Skeletal muscle tissue (tissue), 4 donors: ENCODE results near the gene NKG7. TPM values are rescaled to one million over a fixed set of nuclear protein-coding genes. Genes with fewer than 3 reads are reported as not detected.

ENCODE experiments used
- H3K27ac ChIP-seq: one replicate; pipeline ENCODE4 v1.7.0; 2013; ENCODE audit warnings: mild to moderate bottlenecking, low read depth, low read length, inconsistent platforms
- H3K27me3 ChIP-seq, 3 donors: one replicate each; pipeline ENCODE4 v1.7.0; 2013; ENCODE audit warnings: low read length in 3 of 3; ENCODE audit not compliant: control insufficient read depth in 3 of 3, insufficient read depth in 3 of 3
- H3K36me3 ChIP-seq, 3 donors: one replicate each; pipeline ENCODE4 v1.7.0; 2013; ENCODE audit warnings: low read length in 3 of 3; ENCODE audit not compliant: control insufficient read depth in 3 of 3, insufficient read depth in 3 of 3
- H3K4me1 ChIP-seq, 3 donors: one replicate each; pipeline ENCODE4 v1.7.0; 2013; ENCODE audit warnings: low read length in 3 of 3, mild to moderate bottlenecking in 3 of 3; ENCODE audit not compliant: control insufficient read depth in 3 of 3, insufficient read depth in 3 of 3
- H3K4me3 ChIP-seq, 3 donors: one replicate each; pipeline ENCODE4 v1.7.0; 2013; ENCODE audit warnings: low read length in 3 of 3
- H3K9ac ChIP-seq, 3 donors: one replicate each; pipeline ENCODE4 v1.7.0; 2013; ENCODE audit warnings: low read length in 3 of 3, mild to moderate bottlenecking in 3 of 3, moderate library complexity in 2 of 3, low read depth in 1 of 3
- H3K9me3 ChIP-seq, 3 donors: one replicate each; pipeline ENCODE4 v1.7.0; 2013; ENCODE audit warnings: low read length in 3 of 3; ENCODE audit not compliant: control insufficient read depth in 3 of 3
- total RNA-seq: library from RNA; depleted of rRNA; stranded (reverse); fragments of >200 nt; gene quantifications from one replicate; pipeline ENCODE4 v1.2.3, GENCODE V29; 2014
- donor health status: Osteomylitis.

Gene NKG7
- total RNA-seq, 1 donor from 2014 or later, result not detected

- H3K9ac ChIP-seq, result peak overlapping the region; percentile 88 to 99 (median 98)
- H3K27ac ChIP-seq, result peak overlapping the region; percentile 93
- H3K36me3 ChIP-seq, result no peaks in the 10 kb centered on the region
- H3K4me1 ChIP-seq, result peaks cover 31 to 44% (median 32%) of the 10 kb centered on the region in 3 donors
- H3K9me3 ChIP-seq, result no peaks in the 10 kb centered on the region
- H3K27me3 ChIP-seq, result no peaks in the 10 kb centered on the region
- H3K4me3 ChIP-seq, result peak overlapping the region; percentile 79 to 98 (median 95)
Observed at GRCh38 chr19:51365211-51365964, 7.1 kb downstream of the NKG7 start.

DNA sequence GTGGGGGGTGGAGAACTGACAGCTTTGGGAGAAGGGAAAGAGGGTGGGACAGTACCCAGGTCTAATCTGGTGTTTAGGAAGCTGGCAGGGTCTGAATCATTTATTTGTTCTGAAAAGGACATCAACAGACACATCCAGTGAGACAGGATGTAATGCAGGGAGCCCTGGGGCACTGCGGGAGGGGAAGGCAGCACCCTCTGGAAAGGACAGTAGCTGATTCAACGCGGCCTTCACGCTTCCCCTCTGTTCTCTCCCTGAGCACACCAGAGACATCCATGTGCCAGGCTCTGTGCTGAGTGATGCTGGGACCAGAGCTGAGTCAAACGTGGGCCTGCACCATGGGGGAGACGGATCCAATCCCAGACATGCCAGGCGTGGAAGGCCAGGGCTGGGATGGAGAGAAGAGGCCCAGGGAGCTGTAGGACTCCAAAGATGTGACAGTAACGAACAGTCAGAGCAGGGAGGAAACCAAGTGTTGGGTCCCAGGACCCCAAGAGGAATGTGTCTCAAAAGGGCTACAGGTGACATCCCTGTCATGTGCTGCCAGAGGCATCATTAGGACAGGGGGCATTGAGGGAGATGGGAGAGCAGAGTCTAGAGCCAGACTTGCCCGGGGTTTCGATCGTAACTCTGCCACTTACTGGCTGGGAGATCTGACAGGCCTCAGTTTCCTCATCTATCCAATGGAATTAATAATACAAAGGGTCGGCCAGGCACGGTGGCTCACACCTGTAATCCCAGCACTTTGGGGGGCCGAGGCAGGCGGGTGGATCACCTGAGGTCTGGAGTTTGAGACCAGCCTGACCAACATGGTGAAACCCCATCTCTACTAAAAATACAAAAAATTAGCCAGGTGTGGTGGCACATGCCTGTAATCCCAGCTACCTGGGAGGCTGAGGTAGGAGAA lies 8.0 kb downstream of the NKG7 start:
- H3K36me3 ChIP-seq, result no peaks in the 10 kb centered on the region
- H3K4me3 ChIP-seq, result peak overlapping the region in 1 of 3 donors; percentile 35
- H3K9ac ChIP-seq, result peak overlapping the region in 2 of 3 donors; percentile 40 to 60
- peaks cover 31 to 44% (median 32%) of the 10 kb centered on the region in 3 donors for H3K4me1 ChIP-seq
- no peak overlapping the region for H3K27ac ChIP-seq
- no peaks in the 10 kb centered on the region for H3K9me3 ChIP-seq
- no peaks in the 10 kb centered on the region for H3K27me3 ChIP-seq

GRCh38 chr19:51361239-51361638 lies 11.2 kb downstream of the NKG7 start:
- peaks cover 0 to 3% (median 0%) of the 10 kb centered on the region in 3 donors for H3K36me3 ChIP-seq
- no peak overlapping the region for H3K9ac ChIP-seq
- no peaks in the 10 kb centered on the region for H3K9me3 ChIP-seq
- H3K27ac ChIP-seq, result no peak overlapping the region
- H3K27me3 ChIP-seq, result no peaks in the 10 kb centered on the region
- H3K4me3 ChIP-seq, result no peak overlapping the region
- H3K4me1 ChIP-seq, result peaks cover 22 to 29% (median 22%) of the 10 kb centered on the region in 3 donors

DNA sequence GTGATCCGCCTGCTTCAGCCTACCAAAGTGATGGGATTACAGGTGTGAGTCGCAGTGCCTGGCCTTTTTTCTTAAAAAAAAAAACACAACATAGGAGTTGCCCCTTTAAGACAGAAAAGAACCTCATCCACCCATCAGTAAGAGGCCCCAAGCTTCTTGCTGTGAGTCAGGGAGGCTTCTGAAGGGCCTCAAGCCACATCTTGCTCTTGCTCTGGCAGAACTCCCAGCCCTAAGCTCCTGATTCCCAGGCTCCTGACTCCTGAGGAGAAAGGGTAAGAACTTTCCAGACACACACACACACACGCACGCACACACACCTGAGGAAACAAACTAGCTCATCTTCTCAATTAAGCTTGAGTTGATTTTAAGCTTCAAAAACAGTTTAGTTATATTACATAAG lies 13.2 kb downstream of the NKG7 start:
- H3K27ac ChIP-seq, result no peak overlapping the region
- peaks cover 0 to 4% (median 0%) of the 10 kb centered on the region in 3 donors for H3K36me3 ChIP-seq
- H3K9me3 ChIP-seq, result no peaks in the 10 kb centered on the region
- H3K9ac ChIP-seq, result no peak overlapping the region
- H3K4me3 ChIP-seq, result no peak overlapping the region
- H3K4me1 ChIP-seq, result peaks cover 8 to 19% (median 12%) of the 10 kb centered on the region in 3 donors
- H3K27me3 ChIP-seq, result no peaks in the 10 kb centered on the region

GRCh38 chr19:51357952-51358351 lies 14.5 kb downstream of the NKG7 start:
- Histone ChIP-seq H3K36me3 (peaks cover under 1 to 8% (median 2%) of the 10 kb centered on the region in 3 donors), H3K9me3 (no peaks in the 10 kb centered on the region), H3K9ac (no peak overlapping the region), H3K4me3 (no peak overlapping the region), H3K27ac (no peak overlapping the region), H3K4me1 (peaks cover 5 to 6% (median 5%) of the 10 kb centered on the region in 3 donors), H3K27me3 (no peaks in the 10 kb centered on the region)

- Histone ChIP-seq H3K4me1 (peaks cover 0 to 2% (median 0%) of the 10 kb centered on the region in 3 donors), H3K27me3 (no peaks in the 10 kb centered on the region), H3K9ac (no peak overlapping the region)
Observed at GRCh38 chr19:51356159-51356801, 16.2 kb downstream of the NKG7 start.

DNA sequence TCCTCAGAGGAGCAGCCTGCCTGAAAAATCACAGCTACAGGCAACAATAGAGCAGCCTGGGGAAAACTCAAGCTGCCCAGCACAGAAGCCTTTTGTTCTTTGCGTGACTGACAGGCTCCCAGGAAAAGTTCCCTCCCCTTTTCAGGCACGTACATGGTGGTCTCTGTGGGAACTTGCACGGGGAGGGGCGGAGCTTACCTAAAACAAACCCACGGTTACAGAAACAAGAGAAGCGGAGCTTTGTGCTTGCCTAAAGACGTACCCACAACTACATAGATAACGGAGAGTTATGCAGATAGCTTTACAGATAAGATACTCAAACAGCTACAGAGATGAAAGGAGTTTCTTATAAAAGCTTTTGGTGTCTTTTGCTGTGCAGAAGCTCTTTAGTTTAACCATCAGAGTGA lies 17.7 kb downstream of the NKG7 start:
- H3K27ac ChIP-seq, result no peak overlapping the region
- no peaks in the 10 kb centered on the region for H3K9me3 ChIP-seq
- H3K4me3 ChIP-seq, result no peak overlapping the region
- no peaks in the 10 kb centered on the region for H3K27me3 ChIP-seq
- no peak overlapping the region for H3K9ac ChIP-seq
- peaks cover 28 to 32% (median 31%) of the 10 kb centered on the region in 3 donors for H3K36me3 ChIP-seq
- peaks cover 0 to 2% (median 0%) of the 10 kb centered on the region in 3 donors for H3K4me1 ChIP-seq

More at GRCh38 chr19:51356159-51356801, 16.2 kb downstream of the NKG7 start:
- Histone ChIP-seq H3K4me3 (no peak overlapping the region), H3K9me3 (no peaks in the 10 kb centered on the region), H3K27ac (no peak overlapping the region), H3K36me3 (peaks cover 16 to 20% (median 18%) of the 10 kb centered on the region in 3 donors)

GRCh38 chr19:51354103-51354741 lies 18.2 kb downstream of the NKG7 start:
- Histone ChIP-seq H3K36me3 (peaks cover 30 to 32% (median 31%) of the 10 kb centered on the region in 3 donors), H3K9ac (no peak overlapping the region), H3K9me3 (no peaks in the 10 kb centered on the region), H3K4me3 (no peak overlapping the region), H3K27ac (no peak overlapping the region), H3K4me1 (peaks cover 0 to 2% (median 0%) of the 10 kb centered on the region in 3 donors), H3K27me3 (no peaks in the 10 kb centered on the region)

DNA sequence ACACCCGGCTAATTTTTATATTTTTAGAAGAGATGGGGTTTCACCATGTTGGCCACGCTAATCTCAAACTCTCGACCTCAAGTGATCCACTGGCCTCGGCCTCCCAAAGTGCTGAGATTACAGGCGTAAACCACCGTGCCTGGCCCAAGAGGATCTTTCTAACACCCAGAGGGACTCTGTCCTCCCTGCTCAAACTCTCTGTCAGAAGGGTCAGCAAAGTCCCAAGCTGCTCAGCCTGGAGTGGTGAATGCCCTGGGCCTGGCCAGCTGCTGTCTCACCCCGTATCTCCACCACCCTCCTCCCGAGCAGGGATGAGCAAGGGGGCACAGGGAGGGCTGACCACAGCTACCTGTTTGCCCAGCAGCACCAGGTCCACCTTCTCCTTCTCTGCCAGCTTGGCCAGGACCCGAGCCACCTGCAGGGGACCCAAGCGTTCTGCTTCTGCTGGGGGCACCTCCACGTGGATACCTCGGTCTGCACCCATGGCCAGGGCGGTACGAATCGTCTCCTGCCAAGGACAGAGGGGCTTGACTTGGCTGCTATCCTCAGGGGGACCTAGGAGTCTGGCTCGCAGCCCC lies 19.6 kb downstream of the NKG7 start:
- Histone ChIP-seq H3K36me3 (peaks cover 30 to 32% (median 31%) of the 10 kb centered on the region in 3 donors), H3K27ac (no peak overlapping the region), H3K9me3 (no peaks in the 10 kb centered on the region), H3K27me3 (no peaks in the 10 kb centered on the region), H3K4me3 (no peak overlapping the region), H3K4me1 (peaks cover 0 to 2% (median 0%) of the 10 kb centered on the region in 3 donors), H3K9ac (no peak overlapping the region)
